ENCODE data around the gene NR4A3.

NR4A3 gene

DNA sequence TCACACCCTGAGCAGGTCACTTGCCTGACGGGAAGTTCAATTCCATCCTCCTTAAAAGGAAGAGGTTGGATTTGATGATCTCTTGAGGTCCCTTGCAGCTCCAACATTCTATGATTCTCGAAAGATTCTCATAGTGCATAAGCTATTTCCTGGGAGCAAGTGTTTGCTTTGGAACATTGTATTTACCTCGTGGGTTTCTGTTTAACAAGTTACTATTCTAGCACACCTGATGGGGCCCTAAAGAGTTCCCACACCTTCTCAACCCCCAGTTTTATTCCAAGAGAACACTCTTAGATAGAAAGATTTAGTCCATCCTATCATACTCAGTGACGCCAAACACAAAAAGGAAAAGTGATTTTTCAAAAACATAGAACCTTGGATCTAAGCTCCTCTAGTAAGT, 23.4 kb downstream of the NR4A3 start:
- no peak for TF ChIP-seq TEAD4 (IDR thresholded peaks at IDR 0.05)
- TF ChIP-seq ZBTB7A (IDR thresholded peaks at IDR 0.05; ENCODE audit: low read depth): no peak
- TF ChIP-seq CEBPB (IDR thresholded peaks at IDR 0.05): no peak
- TF ChIP-seq, protein P1, sequence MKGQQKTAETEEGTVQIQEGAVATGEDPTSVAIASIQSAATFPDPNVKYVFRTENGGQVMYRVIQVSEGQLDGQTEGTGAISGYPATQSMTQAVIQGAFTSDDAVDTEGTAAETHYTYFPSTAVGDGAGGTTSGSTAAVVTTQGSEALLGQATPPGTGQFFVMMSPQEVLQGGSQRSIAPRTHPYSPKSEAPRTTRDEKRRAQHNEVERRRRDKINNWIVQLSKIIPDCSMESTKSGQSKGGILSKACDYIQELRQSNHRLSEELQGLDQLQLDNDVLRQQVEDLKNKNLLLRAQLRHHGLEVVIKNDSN (IDR thresholded peaks at IDR 0.05): no peak
- no peak for TF ChIP-seq EGR1 (IDR thresholded peaks at IDR 0.05)
- TF ChIP-seq CREB1 (IDR thresholded peaks at IDR 0.05; ENCODE audit: low read depth): no peak
- TF ChIP-seq, protein P2, sequence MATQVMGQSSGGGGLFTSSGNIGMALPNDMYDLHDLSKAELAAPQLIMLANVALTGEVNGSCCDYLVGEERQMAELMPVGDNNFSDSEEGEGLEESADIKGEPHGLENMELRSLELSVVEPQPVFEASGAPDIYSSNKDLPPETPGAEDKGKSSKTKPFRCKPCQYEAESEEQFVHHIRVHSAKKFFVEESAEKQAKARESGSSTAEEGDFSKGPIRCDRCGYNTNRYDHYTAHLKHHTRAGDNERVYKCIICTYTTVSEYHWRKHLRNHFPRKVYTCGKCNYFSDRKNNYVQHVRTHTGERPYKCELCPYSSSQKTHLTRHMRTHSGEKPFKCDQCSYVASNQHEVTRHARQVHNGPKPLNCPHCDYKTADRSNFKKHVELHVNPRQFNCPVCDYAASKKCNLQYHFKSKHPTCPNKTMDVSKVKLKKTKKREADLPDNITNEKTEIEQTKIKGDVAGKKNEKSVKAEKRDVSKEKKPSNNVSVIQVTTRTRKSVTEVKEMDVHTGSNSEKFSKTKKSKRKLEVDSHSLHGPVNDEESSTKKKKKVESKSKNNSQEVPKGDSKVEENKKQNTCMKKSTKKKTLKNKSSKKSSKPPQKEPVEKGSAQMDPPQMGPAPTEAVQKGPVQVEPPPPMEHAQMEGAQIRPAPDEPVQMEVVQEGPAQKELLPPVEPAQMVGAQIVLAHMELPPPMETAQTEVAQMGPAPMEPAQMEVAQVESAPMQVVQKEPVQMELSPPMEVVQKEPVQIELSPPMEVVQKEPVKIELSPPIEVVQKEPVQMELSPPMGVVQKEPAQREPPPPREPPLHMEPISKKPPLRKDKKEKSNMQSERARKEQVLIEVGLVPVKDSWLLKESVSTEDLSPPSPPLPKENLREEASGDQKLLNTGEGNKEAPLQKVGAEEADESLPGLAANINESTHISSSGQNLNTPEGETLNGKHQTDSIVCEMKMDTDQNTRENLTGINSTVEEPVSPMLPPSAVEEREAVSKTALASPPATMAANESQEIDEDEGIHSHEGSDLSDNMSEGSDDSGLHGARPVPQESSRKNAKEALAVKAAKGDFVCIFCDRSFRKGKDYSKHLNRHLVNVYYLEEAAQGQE (IDR thresholded peaks at IDR 0.05; ENCODE audit: low read depth): no peak
- no peak for TF ChIP-seq FOXM1 (IDR thresholded peaks at IDR 0.05; ENCODE audit: borderline replicate concordance, low read depth)
- no peak for TF ChIP-seq TCF12 (IDR thresholded peaks at IDR 0.05; ENCODE audit: low read depth)
- TF ChIP-seq, protein P3, sequence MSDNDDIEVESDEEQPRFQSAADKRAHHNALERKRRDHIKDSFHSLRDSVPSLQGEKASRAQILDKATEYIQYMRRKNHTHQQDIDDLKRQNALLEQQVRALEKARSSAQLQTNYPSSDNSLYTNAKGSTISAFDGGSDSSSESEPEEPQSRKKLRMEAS (IDR thresholded peaks at IDR 0.05): no peak

DNA sequence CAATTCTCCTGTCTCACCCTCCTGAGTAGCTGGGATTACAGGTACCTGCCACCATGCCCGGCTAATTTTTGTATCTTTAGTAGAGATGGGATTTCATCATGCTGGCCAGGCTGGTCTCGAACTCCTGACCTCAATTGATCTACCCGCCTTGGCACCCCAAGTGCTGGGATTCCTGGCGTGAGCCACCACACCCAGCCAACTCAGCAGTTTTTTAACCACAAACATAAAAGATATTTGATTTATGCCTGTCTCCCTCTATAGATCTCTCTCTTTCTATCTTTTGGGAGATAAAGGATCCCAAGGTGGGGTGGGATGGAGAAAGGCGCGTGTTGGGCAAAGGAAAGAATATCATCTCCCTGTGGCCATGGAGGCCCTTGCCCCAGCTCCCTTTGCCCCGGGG, 26.8 kb downstream of the NR4A3 start:
- TF ChIP-seq CEBPB (IDR thresholded peaks at IDR 0.05): no peak
- TF ChIP-seq TAF1 (IDR thresholded peaks at IDR 0.05; ENCODE audit: low read depth): no peak
- TF ChIP-seq NFIC (IDR thresholded peaks at IDR 0.05): no peak
- no peak for TF ChIP-seq TEAD4 (IDR thresholded peaks at IDR 0.05)
- TF ChIP-seq, protein P1 (IDR thresholded peaks at IDR 0.05): no peak
- TF ChIP-seq CREB1 (IDR thresholded peaks at IDR 0.05; ENCODE audit: low read depth): no peak

DNA sequence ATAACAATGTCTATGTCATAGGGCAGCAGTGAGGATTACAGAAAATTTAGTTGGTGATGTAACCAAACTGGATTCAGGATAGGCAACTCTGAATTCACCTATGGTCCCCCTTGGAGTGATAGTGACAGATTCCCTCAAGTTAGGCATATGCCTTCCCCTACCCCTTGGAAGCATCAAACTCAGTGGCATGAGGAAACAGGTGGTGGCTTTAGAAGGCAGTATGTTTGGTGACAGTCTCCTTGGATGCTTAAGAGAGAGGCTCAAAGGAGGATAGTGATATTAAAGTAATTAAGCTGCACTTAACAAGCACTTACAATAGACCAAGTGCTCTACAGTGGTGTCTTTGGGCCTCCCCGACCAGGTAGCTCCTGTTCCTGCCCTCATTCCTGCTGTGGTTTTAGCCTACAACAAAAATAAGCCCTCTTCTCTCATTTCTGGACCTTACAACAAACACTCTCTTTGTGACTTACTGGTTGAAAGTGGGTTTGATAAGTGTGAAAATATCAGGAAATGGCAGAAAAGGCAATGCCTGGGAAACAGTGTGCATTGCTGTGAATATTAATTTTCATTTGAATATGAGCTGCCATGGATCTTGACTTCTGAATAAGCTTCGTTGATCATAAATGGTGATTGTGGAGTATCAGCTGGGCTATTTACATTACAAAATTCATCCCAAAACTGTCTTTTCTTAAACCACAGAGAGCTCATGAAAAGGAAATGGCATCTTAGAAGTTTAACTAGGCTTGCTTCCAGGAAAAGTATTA, 29.2 kb downstream of the NR4A3 start:
- TF ChIP-seq EP300 (IDR thresholded peaks at IDR 0.05; ENCODE audit: borderline replicate concordance) (no peak), YY1 (IDR thresholded peaks at IDR 0.05; ENCODE audit: low read depth) (no peak), RAD21 (IDR thresholded peaks at IDR 0.05; ENCODE audit: low read depth) (no peak), CEBPB (IDR thresholded peaks at IDR 0.05) (no peak), EGR1 (IDR thresholded peaks at IDR 0.05) (no peak), NFIC (IDR thresholded peaks at IDR 0.05) (no peak), TAF1 (IDR thresholded peaks at IDR 0.05; ENCODE audit: low read depth) (no peak), TEAD4 (IDR thresholded peaks at IDR 0.05) (no peak), ZBTB7A (IDR thresholded peaks at IDR 0.05; ENCODE audit: low read depth) (no peak), TCF12 (IDR thresholded peaks at IDR 0.05; ENCODE audit: low read depth) (no peak)
- TF ChIP-seq, protein P2 (IDR thresholded peaks at IDR 0.05; ENCODE audit: low read depth): no peak
- TF ChIP-seq, protein P1 (IDR thresholded peaks at IDR 0.05): no peak
- TF ChIP-seq, protein P3 (IDR thresholded peaks at IDR 0.05): no peak

DNA sequence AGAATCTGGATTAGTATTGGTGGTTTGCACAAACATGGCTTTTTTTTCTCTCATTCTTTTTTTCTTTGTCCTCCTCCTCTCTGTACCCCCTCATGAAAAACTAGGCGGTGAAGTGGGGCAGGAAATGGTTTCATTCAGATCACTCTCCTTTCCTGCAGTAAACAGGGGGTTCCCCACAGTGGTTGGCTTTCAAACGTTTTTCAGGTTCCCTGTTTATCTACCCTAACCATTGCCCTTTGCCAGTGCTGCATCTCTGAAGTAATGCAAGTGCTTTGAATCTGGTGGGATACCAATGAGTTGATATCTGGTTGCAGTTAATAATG, 29.8 kb downstream of the NR4A3 start:
- TF ChIP-seq TAF1 (IDR thresholded peaks at IDR 0.05; ENCODE audit: low read depth) (no peak), CREB1 (IDR thresholded peaks at IDR 0.05; ENCODE audit: low read depth) (no peak), EGR1 (IDR thresholded peaks at IDR 0.05) (no peak), YY1 (IDR thresholded peaks at IDR 0.05; ENCODE audit: low read depth) (no peak), TEAD4 (IDR thresholded peaks at IDR 0.05) (no peak)
- TF ChIP-seq, protein P3 (IDR thresholded peaks at IDR 0.05): no peak

DNA sequence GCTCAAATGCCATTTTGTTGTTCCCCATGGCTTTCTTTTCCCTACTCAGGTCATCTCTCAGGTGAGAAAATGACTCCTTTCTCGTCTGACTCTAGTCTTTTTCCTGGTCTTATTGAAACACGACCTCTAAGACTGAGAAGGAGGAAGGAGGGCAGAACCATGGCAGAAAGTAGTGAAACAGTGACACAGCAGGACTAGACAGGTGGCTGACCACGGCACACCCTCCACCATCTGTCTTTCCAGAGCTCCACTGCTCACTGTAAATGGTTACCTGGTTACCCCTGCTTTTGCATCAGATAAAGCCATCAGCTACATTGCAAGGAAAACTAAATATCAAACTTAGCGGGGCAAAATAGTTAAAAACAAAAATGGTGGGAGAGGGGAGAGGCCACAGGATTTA, 30.9 kb downstream of the NR4A3 start:
- TF ChIP-seq, protein P1 (IDR thresholded peaks at IDR 0.05): no peak
- TF ChIP-seq TAF1 (IDR thresholded peaks at IDR 0.05; ENCODE audit: low read depth) (no peak), ZBTB7A (IDR thresholded peaks at IDR 0.05; ENCODE audit: low read depth) (no peak)

All from Ishikawa (cell line).